Measurements from ENCODE around the gene LRRC8D. TPM values are rescaled to one million over a fixed set of nuclear protein-coding genes. Genes with fewer than 3 reads are reported as not detected.

Gene LRRC8D
- total and polyA plus RNA-seq, 9 of the 15 experiments (the other 6 are each of a cell fraction or from before 2014, with no cell fraction given): 3.4 to 53.9 (median 15.9) TPM

- TF ChIP-seq ZNF740 (CRISPR knock-in tag; IDR thresholded peaks at IDR 0.05) (no peak), ZNF740 (tag; IDR thresholded peaks at IDR 0.05) (no peak), HDAC3 (IDR thresholded peaks at IDR 0.05; ENCODE audit: borderline replicate concordance, partially characterized antibody) (peak; percentile 33), ZBTB1 (CRISPR knock-in tag; IDR thresholded peaks at IDR 0.05; ENCODE audit: borderline replicate concordance, low read depth) (no peak), TBL1XR1 (IDR thresholded peaks at IDR 0.05; ENCODE audit: low read length in 2 of 2) (peak in 1 of 2 experiments; percentile 81; a peak in 2 of 4 replicates), ZNF24 (IDR thresholded peaks at IDR 0.05) (no peak), PATZ1 (CRISPR knock-in tag; IDR thresholded peaks at IDR 0.05; ENCODE audit: borderline replicate concordance) (no peak), ETV5 (CRISPR knock-in tag; IDR thresholded peaks at IDR 0.05; ENCODE audit: low read depth) (0 out of 2 replicates have a peak, but pooled peaks have one; percentile 9), HCFC1 (IDR thresholded peaks at IDR 0.05; ENCODE audit: low read depth, low read length) (no peak), FOXK2 (conservative IDR thresholded peaks at IDR 0.05 in 1 of 2, IDR thresholded peaks at IDR 0.05 in 1 of 2; ENCODE audit: low read depth in 2 of 2) (peak; percentile 62 to 67; a peak in 2 of 4 replicates), MXD1 (CRISPR knock-in tag; IDR thresholded peaks at IDR 0.05; ENCODE audit: borderline replicate concordance, poor library complexity, severe bottlenecking) (no peak)
- TF ChIP-seq, protein P1, sequence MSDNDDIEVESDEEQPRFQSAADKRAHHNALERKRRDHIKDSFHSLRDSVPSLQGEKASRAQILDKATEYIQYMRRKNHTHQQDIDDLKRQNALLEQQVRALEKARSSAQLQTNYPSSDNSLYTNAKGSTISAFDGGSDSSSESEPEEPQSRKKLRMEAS (CRISPR knock-in tag; IDR thresholded peaks at IDR 0.05): no peak
- TF ChIP-seq, protein P2, sequence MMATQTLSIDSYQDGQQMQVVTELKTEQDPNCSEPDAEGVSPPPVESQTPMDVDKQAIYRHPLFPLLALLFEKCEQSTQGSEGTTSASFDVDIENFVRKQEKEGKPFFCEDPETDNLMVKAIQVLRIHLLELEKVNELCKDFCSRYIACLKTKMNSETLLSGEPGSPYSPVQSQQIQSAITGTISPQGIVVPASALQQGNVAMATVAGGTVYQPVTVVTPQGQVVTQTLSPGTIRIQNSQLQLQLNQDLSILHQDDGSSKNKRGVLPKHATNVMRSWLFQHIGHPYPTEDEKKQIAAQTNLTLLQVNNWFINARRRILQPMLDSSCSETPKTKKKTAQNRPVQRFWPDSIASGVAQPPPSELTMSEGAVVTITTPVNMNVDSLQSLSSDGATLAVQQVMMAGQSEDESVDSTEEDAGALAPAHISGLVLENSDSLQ (IDR thresholded peaks at IDR 0.05): 0 out of 2 replicates have a peak, but pooled peaks have one; percentile 4
- TF ChIP-seq, protein P3, sequence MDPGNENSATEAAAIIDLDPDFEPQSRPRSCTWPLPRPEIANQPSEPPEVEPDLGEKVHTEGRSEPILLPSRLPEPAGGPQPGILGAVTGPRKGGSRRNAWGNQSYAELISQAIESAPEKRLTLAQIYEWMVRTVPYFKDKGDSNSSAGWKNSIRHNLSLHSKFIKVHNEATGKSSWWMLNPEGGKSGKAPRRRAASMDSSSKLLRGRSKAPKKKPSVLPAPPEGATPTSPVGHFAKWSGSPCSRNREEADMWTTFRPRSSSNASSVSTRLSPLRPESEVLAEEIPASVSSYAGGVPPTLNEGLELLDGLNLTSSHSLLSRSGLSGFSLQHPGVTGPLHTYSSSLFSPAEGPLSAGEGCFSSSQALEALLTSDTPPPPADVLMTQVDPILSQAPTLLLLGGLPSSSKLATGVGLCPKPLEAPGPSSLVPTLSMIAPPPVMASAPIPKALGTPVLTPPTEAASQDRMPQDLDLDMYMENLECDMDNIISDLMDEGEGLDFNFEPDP (CRISPR knock-in tag; IDR thresholded peaks at IDR 0.05): no peak
- TF ChIP-seq, protein P4, sequence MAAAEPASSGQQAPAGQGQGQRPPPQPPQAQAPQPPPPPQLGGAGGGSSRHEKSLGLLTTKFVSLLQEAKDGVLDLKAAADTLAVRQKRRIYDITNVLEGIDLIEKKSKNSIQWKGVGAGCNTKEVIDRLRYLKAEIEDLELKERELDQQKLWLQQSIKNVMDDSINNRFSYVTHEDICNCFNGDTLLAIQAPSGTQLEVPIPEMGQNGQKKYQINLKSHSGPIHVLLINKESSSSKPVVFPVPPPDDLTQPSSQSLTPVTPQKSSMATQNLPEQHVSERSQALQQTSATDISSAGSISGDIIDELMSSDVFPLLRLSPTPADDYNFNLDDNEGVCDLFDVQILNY (CRISPR knock-in tag; IDR thresholded peaks at IDR 0.05): no peak
These were observed 81.3 kb downstream of the LRRC8D start (continued) for GRCh38 chr1:89901957-89902669.
